ENCODE results near the gene FOXD4L6.
"Not testable (repeated sequence)": the region's sequence is repeated elsewhere in the genome, so short reads cannot be mapped to it uniquely, and the experiment has no call there.

DNA sequence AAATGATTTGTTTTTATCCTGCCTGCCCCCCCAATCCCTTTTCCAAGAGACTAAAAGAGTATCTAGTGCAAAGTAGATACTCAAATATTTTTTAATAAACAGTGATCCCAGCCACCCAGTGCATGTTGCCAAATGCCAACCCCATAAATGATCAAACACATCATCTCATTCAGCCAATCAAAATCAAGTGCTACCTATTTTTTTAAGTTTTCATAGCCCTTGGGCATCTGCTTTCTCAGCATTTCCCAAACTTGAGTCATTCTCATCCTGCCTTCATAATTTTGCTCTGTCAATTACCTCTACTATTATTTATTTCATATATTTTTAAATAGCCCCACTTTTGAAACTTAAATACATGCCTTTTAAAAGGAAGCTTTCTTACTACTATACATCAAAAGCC is 37.6 kb downstream of the FOXD4L6 start:
- TF ChIP-seq EZH2 (IDR thresholded peaks at IDR 0.05; ENCODE audit: borderline replicate concordance, low read depth, low read length, severe bottlenecking); POLR2A (IDR thresholded peaks at IDR 0.05; ENCODE audit: low read depth, low read length); POLR2AphosphoS5 (IDR thresholded peaks at IDR 0.05; ENCODE audit: insufficient read depth, low read depth, low read length): not testable (repeated sequence)
- TF ChIP-seq, protein P1, sequence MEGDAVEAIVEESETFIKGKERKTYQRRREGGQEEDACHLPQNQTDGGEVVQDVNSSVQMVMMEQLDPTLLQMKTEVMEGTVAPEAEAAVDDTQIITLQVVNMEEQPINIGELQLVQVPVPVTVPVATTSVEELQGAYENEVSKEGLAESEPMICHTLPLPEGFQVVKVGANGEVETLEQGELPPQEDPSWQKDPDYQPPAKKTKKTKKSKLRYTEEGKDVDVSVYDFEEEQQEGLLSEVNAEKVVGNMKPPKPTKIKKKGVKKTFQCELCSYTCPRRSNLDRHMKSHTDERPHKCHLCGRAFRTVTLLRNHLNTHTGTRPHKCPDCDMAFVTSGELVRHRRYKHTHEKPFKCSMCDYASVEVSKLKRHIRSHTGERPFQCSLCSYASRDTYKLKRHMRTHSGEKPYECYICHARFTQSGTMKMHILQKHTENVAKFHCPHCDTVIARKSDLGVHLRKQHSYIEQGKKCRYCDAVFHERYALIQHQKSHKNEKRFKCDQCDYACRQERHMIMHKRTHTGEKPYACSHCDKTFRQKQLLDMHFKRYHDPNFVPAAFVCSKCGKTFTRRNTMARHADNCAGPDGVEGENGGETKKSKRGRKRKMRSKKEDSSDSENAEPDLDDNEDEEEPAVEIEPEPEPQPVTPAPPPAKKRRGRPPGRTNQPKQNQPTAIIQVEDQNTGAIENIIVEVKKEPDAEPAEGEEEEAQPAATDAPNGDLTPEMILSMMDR (IDR thresholded peaks at IDR 0.05; ENCODE audit: extremely low read depth in 1 of 2, insufficient read depth in 1 of 2, low read depth in 1 of 2, low read length in 2 of 2), result not testable (repeated sequence)
- TF ChIP-seq, protein P2, sequence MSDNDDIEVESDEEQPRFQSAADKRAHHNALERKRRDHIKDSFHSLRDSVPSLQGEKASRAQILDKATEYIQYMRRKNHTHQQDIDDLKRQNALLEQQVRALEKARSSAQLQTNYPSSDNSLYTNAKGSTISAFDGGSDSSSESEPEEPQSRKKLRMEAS (IDR thresholded peaks at IDR 0.05; ENCODE audit: insufficient read depth, insufficient read length), result not testable (repeated sequence)
